Mesothelial cell of epicardium (in vitro differentiated cells): ENCODE data around the gene HCN3. TPM values are rescaled to one million over a fixed set of nuclear protein-coding genes. Genes with fewer than 3 reads are reported as not detected.

ENCODE experiments used
- DNase-seq, 2 experiments: peaks; one replicate each; pipeline ENCODE4 v3.0.0; 2021; ENCODE audit warnings: low spot score in 2 of 2; ENCODE audit not compliant: unreplicated experiment in 2 of 2
- H3K27ac Mint-ChIP-seq: 2 replicates; pipeline ENCODE4 v1.8.0; 2021; ENCODE audit warnings: mixed read lengths
- H3K27me3 Mint-ChIP-seq: 2 replicates; pipeline ENCODE4 v1.8.0; 2021; ENCODE audit warnings: low read depth, mixed read lengths
- H3K36me3 Mint-ChIP-seq: 2 replicates; pipeline ENCODE4 v1.8.0; 2021; ENCODE audit warnings: mixed read lengths
- H3K4me1 Mint-ChIP-seq: 2 replicates; pipeline ENCODE4 v1.8.0; 2021; ENCODE audit warnings: mixed read lengths
- H3K4me3 Mint-ChIP-seq: 2 replicates; pipeline ENCODE4 v1.8.0; 2021; ENCODE audit warnings: mild to moderate bottlenecking, moderate library complexity, mixed read lengths
- H3K9me3 Mint-ChIP-seq: 2 replicates; pipeline ENCODE4 v1.8.0; 2021; ENCODE audit warnings: mixed read lengths
- total RNA-seq: library from RNA; stranded (reverse); gene quantifications from 3 replicates; pipeline ENCODE4 v1.2.1, GENCODE V29; 2021
- TF ChIP-seq, protein P1 (sequence below): fragments of 200-600 bp; sonication (generic); IDR thresholded peaks from one replicate; pipeline ENCODE4 v1.5.0; 2021; ENCODE audit warnings: antibody characterized with exemption; ENCODE audit not compliant: unreplicated experiment

HCN3 gene
- total RNA-seq, 1 donor from 2014 or later = 13.1 TPM

DNA sequence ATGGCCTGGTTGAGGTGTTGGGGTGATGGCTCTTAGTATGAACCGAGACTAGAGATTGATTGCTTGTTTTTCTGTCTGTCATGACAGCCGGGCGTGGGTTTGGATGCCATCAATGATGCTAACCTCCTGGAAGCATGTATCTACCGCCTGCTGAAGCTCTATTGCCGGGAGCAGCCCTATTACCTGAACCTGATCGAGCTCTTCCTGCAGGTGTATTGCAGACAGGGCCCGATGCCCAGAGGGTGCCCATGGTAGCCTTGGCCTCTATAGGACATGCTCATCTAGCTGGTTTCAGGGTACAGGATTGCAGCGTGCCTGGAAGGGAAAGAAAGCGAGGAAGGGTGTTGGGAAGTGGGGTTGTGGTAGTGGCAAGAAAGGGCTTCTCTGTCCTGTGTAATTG lies 40.8 kb downstream of the HCN3 start:
- H3K9me3 Mint-ChIP-seq = no peaks in the 10 kb centered on the region
- H3K4me3 Mint-ChIP-seq = no peak overlapping the region

DNA sequence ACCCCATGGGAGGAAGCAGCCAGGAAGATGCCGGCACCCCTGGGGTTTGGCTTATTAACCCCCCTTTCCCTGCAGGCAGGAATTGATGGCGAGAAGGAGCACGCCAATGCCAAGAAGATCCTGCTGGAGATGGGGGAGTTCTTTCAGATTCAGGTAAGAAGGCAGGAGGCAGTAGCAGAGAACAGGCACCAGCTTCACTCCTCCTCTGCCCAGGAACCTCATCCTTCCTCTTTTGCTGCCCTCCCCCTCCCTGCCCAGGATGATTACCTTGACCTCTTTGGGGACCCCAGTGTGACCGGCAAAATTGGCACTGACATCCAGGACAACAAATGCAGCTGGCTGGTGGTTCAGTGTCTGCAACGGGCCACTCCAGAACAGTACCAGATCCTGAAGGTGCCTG lies 42.3 kb downstream of the HCN3 start:
- Mint-ChIP-seq H3K9me3 (no peaks in the 10 kb centered on the region), H3K27ac (no peak overlapping the region), H3K27me3 (no peaks in the 10 kb centered on the region), H3K4me3 (no peak overlapping the region), H3K4me1 (peaks cover 26% of the 10 kb centered on the region), H3K36me3 (peaks cover 10% of the 10 kb centered on the region)
- TF ChIP-seq, protein P1, sequence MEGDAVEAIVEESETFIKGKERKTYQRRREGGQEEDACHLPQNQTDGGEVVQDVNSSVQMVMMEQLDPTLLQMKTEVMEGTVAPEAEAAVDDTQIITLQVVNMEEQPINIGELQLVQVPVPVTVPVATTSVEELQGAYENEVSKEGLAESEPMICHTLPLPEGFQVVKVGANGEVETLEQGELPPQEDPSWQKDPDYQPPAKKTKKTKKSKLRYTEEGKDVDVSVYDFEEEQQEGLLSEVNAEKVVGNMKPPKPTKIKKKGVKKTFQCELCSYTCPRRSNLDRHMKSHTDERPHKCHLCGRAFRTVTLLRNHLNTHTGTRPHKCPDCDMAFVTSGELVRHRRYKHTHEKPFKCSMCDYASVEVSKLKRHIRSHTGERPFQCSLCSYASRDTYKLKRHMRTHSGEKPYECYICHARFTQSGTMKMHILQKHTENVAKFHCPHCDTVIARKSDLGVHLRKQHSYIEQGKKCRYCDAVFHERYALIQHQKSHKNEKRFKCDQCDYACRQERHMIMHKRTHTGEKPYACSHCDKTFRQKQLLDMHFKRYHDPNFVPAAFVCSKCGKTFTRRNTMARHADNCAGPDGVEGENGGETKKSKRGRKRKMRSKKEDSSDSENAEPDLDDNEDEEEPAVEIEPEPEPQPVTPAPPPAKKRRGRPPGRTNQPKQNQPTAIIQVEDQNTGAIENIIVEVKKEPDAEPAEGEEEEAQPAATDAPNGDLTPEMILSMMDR = no peak
- no peak for DNase-seq

More for the DNA sequence above, 40.8 kb downstream of the HCN3 start:
- Mint-ChIP-seq H3K4me1 (peaks cover 26% of the 10 kb centered on the region), H3K27ac (peak overlapping the region; percentile 27), H3K27me3 (no peaks in the 10 kb centered on the region), H3K36me3 (peaks cover 15% of the 10 kb centered on the region)
- no peak for DNase-seq
- TF ChIP-seq, protein P1 = no peak

DNA sequence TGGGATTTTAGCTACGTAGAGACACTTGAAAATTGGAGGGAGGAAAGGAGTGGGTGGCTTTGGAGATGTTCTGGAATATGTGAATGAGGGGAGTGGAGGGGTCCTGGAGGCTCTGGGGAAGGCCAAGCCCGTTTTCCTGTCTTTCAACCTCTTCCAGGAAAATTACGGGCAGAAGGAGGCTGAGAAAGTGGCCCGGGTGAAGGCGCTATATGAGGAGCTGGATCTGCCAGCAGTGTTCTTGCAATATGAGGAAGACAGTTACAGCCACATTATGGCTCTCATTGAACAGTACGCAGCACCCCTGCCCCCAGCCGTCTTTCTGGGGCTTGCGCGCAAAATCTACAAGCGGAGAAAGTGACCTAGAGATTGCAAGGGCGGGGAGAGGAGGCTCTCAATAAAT lies 43.0 kb downstream of the HCN3 start:
- Mint-ChIP-seq H3K9me3 (no peaks in the 10 kb centered on the region), H3K27me3 (no peaks in the 10 kb centered on the region), H3K4me1 (peaks cover 26% of the 10 kb centered on the region), H3K36me3 (peaks cover 7% of the 10 kb centered on the region), H3K4me3 (peak overlapping the region; percentile 89), H3K27ac (peak overlapping the region; percentile 9)
- TF ChIP-seq, protein P1 = no peak
- DNase-seq = no peak

DNA sequence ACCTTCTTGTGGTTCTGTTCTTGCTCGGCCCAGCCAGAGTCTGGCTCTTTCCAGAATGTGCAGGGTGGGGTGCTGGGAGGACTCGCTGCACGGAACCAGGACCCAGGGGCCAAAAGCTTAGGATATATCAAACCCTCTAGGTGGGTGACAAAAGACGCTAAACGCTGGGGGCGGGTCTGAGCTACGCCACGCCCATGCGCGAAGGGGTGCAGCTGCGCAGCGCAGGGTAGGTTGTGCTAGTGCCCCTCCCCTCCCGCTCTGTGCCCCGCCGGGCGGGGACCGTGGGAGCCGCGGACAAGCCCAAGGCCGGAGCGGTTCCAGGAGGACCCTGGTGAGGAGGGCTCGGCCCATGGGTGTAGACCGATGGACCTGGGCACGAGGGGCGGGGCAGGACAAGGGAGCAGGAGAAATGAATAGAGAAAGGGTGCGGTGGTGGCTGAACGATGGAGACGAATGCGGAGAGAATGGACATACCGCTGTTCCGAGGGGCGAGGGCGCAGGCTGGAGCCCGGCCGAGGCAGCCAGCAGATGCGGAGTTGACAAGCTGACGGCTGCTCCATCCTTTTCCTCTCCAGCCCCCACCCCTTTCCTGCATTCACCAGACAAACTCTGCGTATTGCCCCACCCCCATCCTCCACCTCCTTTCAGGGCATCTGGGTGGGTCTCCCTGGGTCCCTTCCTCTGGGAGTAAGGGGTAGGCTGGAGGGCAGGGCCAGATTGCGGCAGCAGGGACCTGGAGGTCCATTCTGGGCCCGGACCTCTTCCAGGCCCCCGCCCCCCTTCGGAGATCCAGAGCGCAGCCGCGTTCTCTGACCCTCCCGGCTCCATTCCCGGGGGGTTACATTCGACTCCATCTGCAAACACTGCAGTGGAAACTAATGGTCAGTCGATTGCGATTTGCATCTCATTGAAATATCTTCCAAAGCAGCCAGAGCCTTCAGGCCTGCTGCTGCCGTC lies 43.7 kb downstream of the HCN3 start, which contains the start of gene RUSC1:
Gene RUSC1 (plus strand): TSS at position 234 of the 957 bp plus-strand sequence. CDS start 880 bp downstream, outside the sequence.
- no peak for DNase-seq
- TF ChIP-seq, protein P1 = no peak
- H3K9me3 Mint-ChIP-seq = no peaks in the 10 kb centered on the region
- H3K4me1 Mint-ChIP-seq = peaks cover 32% of the 10 kb centered on the region
- peaks cover 7% of the 10 kb centered on the region for H3K36me3 Mint-ChIP-seq
- peak within 1 kb of the TSS; percentile 9 for H3K27ac Mint-ChIP-seq
- no peaks in the 10 kb centered on the region for H3K27me3 Mint-ChIP-seq
- peak within 1 kb of the TSS; percentile 89 for H3K4me3 Mint-ChIP-seq

DNA sequence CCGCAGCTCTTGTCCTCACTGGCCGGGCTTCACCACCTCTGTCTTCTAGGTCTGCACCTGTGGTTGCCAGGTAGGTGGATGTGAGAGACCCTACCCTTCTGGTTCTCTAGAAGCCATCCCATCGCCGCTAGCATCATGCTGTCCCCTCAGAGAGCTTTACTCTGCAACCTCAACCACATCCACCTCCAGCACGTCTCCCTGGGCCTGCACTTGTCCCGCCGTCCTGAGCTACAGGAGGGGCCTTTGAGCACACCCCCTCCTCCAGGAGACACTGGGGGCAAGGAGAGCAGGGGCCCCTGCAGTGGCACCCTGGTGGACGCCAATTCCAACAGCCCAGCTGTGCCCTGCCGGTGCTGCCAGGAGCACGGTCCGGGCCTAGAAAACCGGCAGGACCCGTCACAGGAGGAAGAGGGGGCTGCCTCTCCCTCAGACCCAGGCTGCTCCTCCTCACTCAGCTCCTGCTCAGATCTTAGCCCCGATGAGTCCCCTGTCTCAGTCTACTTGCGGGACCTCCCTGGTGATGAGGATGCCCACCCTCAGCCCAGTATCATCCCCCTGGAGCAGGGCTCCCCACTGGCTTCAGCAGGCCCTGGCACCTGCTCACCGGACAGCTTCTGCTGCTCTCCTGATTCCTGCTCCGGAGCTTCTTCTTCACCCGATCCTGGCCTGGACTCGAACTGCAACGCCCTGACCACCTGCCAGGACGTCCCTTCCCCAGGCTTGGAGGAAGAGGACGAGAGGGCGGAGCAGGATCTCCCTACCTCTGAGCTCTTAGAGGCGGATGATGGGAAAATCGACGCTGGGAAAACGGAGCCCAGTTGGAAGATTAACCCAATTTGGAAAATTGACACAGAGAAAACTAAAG lies 44.6 kb downstream of the HCN3 start:
- DNase-seq = no peak
- TF ChIP-seq, protein P1 = no peak
- peak overlapping the region; percentile 73 for H3K27ac Mint-ChIP-seq
- H3K4me1 Mint-ChIP-seq = peaks cover 36% of the 10 kb centered on the region
- no peaks in the 10 kb centered on the region for H3K27me3 Mint-ChIP-seq
- H3K9me3 Mint-ChIP-seq = no peaks in the 10 kb centered on the region
- H3K4me3 Mint-ChIP-seq = peak overlapping the region; percentile 89
- peaks cover 7% of the 10 kb centered on the region for H3K36me3 Mint-ChIP-seq
